Activated CD8-positive, alpha-beta memory T cell treated with anti-CD3 and anti-CD28 coated beads for 48 hours (primary cell): ENCODE data around the gene PCDHB14.
"Not testable (repeated sequence)": the region's sequence is repeated elsewhere in the genome, so short reads cannot be mapped to it uniquely, and the experiment has no call there.

Source experiments
- DNase-seq, 3 experiments: peaks; one replicate each; pipeline ENCODE4 v3.0.0-alpha.2; 2020; ENCODE audit warnings: low read depth in 2 of 3, low spot score in 2 of 3

Gene PCDHB14

DNA sequence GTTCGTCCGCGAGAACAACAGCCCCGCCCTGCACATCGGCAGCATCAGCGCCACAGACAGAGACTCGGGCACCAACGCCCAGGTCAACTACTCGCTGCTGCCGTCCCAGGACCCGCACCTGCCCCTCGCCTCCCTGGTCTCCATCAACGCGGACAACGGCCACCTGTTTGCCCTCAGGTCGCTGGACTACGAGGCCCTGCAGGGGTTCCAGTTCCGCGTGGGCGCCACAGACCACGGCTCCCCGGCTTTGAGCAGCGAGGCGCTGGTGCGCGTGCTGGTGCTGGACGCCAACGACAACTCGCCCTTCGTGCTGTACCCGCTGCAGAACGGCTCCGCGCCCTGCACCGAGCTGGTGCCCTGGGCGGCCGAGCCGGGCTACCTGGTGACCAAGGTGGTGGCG, 12.9 kb upstream of the PCDHB14 start:
- not testable (repeated sequence) for DNase-seq

DNA sequence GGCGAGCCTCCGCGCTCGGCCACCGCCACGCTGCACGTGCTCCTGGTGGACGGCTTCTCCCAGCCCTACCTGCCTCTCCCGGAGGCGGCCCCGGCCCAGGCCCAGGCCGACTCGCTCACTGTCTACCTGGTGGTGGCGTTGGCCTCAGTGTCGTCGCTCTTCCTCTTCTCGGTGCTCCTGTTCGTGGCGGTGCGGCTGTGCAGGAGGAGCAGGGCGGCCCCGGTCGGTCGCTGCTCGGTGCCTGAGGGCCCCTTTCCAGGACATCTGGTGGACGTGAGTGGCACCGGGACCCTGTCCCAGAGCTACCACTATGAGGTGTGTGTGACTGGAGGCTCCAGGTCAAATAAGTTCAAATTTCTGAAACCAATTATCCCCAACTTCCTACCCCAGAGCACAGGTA, 12.3 kb upstream of the PCDHB14 start:
- not testable (repeated sequence) for DNase-seq

DNA sequence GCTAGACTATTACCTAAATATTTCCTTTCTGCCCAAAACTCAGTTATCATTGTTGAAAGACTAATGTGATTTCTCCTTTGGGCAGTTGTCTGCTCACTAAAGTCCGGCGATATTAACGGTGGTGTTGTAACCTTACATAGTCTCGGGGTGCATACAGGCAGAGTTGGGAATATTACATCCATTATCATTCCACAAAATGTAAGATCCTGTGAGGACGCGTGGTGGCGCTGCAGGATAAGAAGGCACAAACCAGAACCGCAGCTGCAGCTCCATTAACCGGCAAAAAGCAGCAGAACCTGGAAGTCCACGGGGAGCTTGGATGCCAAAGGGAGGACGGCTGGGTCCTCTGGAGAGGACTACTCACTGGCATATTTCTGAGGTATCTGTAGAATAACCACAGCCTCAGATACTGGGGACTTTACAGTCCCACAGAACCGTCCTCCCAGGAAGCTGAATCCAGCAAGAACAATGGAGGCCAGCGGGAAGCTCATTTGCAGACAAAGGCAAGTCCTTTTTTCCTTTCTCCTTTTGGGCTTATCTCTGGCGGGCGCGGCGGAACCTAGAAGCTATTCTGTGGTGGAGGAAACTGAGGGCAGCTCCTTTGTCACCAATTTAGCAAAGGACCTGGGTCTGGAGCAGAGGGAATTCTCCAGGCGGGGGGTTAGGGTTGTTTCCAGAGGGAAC, 9.3 kb upstream of the PCDHB14 start, which contains the start of gene PCDHB13:
Gene PCDHB13 (plus strand): TSS at position 264 of the 684 bp plus-strand sequence. CDS start 205 bp downstream, at position 469.
- DNase-seq: not testable (repeated sequence)

DNA sequence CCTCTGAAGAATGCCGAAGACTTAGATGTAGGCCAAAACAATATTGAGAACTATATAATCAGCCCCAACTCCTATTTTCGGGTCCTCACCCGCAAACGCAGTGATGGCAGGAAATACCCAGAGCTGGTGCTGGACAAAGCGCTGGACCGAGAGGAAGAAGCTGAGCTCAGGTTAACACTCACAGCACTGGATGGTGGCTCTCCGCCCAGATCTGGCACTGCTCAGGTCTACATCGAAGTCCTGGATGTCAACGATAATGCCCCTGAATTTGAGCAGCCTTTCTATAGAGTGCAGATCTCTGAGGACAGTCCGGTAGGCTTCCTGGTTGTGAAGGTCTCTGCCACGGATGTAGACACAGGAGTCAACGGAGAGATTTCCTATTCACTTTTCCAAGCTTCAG, 8.6 kb upstream of the PCDHB14 start:
- DNase-seq: not testable (repeated sequence)

DNA sequence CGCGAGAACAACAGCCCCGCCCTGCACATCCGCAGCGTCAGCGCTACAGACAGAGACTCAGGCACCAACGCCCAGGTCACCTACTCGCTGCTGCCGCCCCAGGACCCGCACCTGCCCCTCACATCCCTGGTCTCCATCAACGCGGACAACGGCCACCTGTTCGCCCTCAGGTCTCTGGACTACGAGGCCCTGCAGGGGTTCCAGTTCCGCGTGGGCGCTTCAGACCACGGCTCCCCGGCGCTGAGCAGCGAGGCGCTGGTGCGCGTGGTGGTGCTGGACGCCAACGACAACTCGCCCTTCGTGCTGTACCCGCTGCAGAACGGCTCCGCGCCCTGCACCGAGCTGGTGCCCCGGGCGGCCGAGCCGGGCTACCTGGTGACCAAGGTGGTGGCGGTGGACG, 7.6 kb upstream of the PCDHB14 start:
- not testable (repeated sequence) for DNase-seq

DNA sequence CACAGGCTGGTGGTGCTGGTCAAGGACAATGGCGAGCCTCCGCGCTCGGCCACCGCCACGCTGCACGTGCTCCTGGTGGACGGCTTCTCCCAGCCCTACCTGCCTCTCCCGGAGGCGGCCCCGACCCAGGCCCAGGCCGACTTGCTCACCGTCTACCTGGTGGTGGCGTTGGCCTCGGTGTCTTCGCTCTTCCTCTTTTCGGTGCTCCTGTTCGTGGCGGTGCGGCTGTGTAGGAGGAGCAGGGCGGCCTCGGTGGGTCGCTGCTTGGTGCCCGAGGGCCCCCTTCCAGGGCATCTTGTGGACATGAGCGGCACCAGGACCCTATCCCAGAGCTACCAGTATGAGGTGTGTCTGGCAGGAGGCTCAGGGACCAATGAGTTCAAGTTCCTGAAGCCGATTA, 7.1 kb upstream of the PCDHB14 start:
- not testable (repeated sequence) for DNase-seq

DNA sequence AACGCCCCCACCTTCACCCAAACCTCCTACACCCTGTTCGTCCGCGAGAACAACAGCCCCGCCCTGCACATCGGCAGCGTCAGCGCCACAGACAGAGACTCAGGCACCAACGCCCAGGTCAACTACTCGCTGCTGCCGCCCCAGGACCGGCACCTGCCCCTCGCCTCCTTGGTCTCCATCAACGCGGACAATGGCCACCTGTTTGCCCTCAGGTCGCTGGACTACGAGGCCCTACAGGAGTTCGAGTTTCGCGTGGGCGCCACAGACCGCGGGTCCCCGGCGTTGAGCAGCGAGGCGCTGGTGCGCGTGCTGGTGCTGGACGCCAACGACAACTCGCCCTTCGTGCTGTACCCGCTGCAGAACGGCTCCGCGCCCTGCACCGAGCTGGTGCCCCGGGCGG, 1.7 kb downstream of the PCDHB14 start:
- not testable (repeated sequence) for DNase-seq

DNA sequence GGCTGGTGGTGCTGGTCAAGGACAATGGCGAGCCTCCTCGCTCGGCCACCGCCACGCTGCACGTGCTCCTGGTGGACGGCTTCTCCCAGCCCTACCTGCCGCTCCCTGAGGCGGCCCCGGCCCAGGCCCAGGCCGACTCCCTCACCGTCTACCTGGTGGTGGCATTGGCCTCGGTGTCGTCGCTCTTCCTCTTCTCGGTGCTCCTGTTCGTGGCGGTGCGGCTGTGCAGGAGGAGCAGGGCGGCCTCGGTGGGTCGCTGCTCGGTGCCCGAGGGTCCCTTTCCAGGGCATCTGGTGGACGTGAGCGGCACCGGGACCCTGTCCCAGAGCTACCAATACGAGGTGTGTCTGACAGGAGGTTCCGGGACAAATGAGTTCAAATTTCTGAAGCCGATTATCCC, 2.3 kb downstream of the PCDHB14 start:
- not testable (repeated sequence) for DNase-seq

DNA sequence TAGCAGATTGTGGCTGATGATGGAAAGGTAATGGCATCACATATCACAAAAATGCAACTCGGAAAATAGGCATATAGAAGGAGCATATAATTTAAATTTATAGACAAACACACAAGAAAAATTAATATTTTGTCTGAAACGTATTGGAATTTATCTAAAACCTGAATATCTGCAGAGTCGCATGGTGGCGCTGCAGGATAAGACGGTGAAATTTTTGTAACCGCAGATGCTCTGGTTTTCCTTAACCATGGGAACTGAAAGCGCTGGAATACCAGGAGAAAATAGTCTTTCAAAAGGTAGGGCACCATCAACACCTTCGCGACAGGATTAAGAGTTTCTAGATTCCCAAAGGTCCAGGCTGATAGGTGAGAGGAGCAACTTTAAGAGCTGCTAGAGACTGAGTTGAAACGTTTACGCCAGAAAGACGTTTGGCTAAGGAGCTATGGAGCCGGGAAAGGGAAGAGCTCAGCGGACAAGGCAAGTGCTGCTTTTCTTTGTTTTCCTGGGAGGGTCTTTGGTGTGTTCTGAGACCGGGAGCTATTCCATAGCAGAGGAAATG, 11.0 kb downstream of the PCDHB14 start:
- no peak for DNase-seq

DNA sequence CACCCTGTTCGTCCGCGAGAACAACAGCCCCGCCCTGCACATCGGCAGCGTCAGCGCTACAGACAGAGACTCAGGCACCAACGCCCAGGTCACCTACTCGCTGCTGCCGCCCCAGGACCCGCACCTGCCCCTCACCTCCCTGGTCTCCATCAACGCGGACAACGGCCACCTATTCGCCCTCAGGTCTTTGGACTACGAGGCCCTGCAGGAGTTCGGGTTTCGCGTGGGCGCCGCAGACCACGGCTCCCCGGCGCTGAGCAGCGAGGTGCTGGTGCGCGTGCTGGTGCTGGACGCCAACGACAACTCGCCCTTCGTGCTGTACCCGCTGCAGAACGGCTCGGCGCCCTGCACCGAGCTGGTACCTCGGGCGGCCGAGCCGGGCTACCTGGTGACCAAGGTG, 12.8 kb downstream of the PCDHB14 start:
- DNase-seq: not testable (repeated sequence)

DNA sequence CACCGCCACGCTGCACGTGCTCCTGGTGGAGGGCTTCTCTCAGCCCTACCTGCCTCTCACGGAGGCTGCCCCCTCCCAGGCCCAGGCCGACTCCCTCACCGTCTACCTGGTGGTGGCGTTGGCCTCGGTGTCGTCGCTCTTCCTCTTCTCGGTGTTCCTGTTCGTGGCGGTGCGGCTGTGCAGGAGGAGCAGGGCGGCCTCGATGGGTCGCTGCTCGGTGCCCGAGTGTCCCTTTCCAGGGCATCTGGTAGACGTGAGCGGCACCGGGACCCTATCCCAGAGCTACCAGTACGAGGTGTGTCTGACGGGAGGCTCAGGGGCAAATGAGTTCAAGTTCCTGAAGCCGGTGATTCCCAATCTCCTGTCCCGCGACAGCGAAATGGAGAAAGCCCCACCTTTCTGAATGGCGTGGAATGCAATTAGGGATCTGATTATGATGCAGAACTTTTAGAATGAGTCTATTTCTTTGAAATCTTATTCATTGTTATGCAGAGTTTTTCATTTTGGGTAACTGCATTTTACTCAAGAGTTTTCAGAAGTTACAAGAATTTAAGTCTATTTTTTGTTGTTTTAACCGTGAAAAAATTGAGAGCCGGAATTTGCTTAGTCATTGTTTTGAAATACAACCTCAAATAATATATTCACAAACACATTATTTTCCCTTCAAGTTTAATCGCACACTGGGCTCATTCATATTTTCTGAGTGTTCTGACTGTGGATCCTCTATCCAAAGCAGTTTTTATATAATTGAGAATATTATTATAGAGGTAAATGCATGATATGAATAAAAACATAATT, 13.6 kb downstream of the PCDHB14 start:
- DNase-seq: no peak

DNA sequence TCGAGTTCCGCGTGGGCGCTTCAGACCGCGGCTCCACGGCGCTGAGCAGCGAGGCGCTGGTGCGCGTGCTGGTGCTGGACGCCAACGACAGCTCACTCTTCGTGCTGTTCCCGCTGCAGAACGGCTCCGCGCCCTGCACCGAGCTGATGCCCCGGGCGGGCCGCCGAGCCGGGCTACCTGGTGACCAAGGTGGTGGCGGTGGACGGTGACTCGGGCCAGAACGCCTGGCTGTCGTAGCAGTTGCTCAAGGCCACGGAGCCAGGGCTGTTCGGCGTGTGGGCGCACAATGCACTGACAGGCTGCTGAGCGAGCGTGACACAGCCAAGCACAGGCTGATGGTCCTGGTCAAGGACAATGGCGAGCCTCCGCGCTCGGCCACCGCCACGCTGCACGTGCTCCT, 18.4 kb downstream of the PCDHB14 start:
- DNase-seq: no peak

DNA sequence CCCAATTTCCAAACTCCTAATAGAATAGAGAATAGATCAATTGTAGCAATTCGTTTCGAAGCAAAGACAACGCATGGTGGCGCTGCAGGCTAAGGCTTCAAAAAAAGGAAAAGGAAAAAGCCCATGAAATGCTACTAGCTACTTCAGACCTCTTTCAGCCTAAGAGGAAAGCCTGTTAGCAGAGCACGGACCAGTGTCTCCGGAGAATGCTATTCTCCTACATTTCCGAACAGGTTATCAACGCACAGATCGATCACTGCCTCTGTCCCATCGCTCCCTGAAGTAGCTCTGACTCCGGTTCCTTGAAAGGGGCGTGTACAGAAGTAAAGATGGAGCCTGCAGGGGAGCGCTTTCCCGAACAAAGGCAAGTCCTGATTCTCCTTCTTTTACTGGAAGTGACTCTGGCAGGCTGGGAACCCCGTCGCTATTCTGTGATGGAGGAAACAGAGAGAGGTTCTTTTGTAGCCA, 22.1 kb downstream of the PCDHB14 start, which contains the start of gene PCDHB15:
Gene PCDHB15 (plus strand): TSS at position 146 of the 468 bp plus-strand sequence. CDS start 184 bp downstream, at position 330.
- DNase-seq: no peak

DNA sequence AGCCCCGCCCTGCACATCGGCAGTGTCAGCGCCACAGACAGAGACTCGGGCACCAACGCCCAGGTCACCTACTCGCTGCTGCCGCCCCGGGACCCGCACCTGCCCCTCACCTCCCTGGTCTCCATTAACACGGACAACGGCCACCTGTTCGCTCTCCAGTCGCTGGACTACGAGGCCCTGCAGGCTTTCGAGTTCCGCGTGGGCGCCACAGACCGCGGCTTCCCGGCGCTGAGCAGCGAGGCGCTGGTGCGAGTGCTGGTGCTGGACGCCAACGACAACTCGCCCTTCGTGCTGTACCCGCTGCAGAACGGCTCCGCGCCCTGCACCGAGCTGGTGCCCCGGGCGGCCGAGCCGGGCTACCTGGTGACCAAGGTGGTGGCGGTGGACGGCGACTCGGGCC, 23.8 kb downstream of the PCDHB14 start:
- DNase-seq: not testable (repeated sequence)

DNA sequence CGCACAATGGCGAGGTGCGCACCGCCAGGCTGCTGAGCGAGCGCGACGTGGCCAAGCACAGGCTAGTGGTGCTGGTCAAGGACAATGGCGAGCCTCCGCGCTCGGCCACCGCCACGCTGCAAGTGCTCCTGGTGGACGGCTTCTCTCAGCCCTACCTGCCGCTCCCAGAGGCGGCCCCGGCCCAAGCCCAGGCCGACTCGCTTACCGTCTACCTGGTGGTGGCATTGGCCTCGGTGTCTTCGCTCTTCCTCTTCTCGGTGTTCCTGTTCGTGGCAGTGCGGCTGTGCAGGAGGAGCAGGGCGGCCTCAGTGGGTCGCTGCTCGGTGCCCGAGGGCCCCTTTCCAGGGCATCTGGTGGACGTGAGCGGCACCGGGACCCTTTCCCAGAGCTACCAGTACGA, 24.3 kb downstream of the PCDHB14 start:
- not testable (repeated sequence) for DNase-seq

DNA sequence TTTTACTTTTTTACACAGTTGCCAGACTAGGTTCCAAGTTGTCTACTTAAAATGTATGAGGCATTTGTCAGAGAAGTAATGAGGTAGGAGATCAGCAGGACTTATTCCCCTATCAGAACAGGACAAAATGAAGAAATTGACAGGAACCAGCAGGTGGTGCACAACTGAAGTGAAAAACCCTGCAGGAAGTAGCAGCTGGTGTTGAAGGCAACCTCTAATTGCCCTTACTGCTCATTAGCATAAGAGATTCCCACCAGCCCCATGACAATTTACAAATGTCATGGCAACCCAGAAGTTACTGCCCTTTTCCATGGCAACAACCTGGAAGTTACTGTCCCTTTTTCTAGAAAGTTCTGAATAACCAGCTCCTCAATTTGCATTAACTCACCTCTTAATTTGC, 27.4 kb downstream of the PCDHB14 start:
- DNase-seq: no peak

DNA sequence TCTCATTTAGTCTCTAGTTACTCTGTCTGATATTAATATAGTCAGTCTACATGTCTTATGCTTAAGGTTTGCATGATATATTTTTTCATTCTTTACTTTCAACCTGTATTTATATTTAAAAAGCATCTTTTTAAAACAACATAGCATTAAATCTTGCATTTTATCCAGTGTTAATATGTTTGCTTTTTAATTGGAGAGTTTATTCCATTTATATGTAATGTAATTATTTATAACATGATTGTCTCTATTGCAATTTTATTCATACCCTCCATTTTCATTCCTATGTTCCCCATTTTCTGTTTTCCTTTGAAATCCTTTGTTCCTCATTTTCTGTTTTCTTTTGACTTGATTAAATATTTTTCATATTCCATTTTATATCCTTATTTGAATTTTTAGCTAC, 35.3 kb downstream of the PCDHB14 start:
- DNase-seq: no peak

DNA sequence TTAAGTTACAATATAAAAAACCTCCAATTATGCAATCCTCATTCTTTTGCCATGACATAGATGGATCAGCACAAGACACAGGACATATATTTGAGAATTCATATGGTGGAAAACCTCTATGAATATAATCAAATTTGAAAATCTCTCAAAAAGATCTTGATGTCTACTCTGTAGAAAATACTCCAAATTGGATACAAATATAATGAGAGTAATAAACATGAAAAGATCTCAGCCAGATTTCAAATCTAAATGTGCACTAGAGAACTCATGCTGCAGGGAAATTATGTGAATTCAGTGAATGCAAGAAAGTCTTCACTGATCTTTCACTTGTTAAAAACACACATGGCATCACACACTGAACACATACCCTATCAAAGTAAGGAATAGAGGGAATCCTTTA, 35.8 kb downstream of the PCDHB14 start:
- no peak for DNase-seq

DNA sequence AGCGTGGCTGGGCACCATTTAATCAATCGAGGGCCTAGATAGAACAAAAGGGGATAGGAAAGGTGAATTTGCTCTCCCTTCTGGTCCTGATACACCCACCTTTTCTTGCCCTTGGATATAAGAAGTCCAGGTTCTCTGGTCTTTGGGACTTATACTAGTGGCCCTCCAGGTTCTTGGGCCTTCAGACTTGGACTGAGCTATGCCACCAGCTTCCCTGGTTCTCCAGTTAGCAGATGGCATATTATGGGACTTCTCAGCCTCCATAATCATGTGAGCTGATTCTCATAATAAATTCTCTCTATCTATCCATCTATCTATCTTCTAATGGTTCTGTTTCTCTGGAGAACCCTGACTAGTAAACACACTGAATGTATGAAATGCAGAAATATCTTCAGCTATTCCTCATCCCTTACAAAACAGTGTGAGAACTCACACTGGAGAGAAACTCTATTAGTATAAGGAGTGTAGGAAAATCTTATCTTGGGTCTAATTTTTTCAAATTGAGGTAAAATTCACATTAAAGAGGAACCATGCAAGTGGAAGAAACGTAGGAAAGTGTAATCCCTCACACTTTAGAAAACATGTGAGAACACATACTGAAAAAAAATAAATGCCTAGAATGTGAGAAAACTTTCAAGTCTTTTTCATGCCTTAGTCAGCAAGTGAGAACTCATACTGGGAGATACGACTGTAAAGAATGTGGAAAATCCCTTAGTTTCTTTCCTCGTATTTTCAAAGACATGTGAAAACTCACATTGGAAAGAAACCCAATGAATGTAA, 37.5 kb downstream of the PCDHB14 start:
- no peak for DNase-seq

DNA sequence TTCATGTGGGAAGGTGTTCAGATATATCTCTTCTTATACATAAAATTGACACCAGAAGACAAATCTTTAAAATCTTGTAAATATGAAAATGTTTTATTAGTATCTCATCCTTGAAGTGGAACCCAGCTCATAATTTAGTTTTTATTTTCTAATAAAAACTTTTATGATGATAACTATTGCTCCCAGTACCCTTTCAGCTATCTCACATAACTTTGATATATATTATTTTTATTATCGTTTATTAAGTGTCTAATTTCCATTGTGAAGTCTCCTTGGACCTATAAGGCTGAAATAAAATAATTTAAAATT, 38.0 kb downstream of the PCDHB14 start:
- no peak for DNase-seq

DNA sequence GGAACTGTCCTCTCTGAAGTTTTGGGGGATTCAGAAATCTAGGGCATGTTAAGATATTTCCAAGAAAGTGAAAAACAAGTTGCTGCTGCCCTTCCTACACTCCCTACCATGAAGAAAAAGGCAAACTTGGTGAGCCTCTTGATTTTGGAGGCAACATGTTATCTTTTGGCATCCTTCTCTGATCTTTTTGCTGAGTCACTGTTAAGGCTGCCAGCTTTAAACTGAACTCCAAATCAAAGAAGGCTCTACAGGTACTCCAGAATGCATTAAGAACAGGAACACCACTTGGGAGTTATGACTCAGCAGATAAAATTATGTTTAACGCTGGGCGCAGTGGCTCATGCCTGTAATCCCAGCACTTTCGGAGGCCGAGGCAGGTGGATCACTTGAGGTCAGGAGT, 46.1 kb downstream of the PCDHB14 start:
- DNase-seq: no peak
